Measurements from ENCODE around the gene TIMM50.

TIMM50 gene

DNA sequence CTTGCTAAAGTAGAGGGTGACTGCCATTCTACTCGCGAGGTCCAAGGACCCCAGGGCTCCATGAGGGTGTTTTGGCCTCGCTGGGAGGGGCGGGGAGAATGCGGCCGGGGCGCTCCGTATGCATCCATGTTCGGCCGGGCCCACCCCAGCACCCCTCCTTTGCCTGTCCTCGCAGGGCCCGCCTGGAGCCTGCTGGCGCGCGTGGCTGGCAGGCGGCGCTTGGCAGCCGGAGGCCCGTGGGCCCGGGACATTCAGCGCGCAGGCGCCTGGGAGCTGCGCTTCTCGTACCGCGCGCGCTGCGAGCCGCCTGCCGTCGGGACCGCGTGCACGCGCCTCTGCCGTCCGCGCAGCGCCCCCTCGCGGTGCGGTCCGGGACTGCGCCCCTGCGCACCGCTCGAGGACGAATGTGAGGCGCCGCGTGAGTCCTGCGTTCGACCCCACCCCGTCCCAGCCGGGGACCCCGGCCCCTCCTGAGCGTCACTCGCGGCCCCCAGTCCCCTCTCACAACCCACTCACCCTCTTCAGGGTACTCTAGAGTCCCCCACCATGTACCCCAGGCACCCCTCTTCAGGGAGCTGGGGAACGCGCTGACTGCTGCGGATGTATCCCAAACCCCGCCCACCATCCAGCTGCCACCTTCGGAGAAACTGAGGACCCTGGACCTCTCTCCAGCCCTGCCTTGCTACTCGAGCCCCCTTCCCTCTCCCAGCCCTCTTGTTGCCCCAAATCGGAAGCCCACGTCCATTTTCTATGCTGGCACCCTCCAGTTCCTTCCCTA, 22.2 kb downstream of the TIMM50 start:
- DNase-seq, result no peak

DNA sequence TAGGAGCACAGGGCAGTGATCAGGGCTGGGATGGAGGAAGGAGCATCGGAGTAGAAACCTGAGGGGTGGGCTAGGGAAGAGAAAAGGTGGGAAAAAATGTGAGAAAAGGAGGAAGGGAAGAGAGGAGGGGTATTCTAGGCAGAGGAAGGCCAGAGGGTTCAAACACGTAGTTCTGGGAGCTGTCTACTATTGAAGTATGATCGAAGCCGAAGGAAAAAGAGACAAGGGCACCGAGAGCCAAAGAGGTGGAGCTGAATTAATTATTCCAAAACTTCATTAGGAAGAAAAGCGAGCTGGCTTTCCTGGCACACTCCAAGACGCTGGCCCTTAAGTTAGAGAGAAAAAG, 25.9 kb downstream of the TIMM50 start:
- DNase-seq, result no peak

DNA sequence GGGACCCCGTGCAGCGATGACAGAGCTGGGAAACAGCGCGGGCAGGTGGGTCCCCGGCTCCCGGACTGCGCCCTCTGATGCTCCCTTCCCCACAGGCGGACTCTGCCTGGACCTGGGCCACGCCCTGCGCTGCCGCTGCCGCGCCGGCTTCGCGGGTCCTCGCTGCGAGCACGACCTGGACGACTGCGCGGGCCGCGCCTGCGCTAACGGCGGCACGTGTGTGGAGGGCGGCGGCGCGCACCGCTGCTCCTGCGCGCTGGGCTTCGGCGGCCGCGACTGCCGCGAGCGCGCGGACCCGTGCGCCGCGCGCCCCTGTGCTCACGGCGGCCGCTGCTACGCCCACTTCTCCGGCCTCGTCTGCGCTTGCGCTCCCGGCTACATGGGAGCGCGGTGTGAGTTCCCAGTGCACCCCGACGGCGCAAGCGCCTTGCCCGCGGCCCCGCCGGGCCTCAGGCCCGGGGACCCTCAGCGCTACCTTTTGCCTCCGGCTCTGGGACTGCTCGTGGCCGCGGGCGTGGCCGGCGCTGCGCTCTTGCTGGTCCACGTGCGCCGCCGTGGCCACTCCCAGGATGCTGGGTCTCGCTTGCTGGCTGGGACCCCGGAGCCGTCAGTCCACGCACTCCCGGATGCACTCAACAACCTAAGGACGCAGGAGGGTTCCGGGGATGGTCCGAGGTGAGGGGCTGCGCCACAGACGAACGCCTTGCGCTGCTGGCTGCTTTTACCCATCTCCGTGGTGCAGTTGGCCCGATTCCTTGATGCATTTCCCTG, 26.5 kb downstream of the TIMM50 start:
- DNase-seq, result peak; percentile 97

DNA sequence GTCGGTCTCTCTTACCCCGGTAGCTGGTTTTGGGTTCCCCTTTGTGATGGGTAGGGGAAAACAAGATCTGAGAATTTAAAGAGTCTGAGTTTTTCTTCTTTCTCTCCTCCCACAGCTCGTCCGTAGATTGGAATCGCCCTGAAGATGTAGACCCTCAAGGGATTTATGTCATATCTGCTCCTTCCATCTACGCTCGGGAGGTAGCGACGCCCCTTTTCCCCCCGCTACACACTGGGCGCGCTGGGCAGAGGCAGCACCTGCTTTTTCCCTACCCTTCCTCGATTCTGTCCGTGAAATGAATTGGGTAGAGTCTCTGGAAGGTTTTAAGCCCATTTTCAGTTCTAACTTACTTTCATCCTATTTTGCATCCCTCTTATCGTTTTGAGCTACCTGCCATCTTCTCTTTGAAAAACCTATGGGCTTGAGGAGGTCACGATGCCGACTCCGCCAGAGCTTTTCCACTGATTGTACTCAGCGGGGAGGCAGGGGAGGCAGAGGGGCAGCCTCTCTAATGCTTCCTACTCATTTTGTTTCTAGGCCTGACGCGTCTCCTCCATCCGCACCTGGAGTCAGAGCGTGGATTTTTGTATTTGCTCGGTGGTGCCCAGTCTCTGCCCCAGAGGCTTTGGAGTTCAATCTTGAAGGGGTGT, 27.2 kb downstream of the TIMM50 start:
- peak; percentile 47 for DNase-seq

DNA sequence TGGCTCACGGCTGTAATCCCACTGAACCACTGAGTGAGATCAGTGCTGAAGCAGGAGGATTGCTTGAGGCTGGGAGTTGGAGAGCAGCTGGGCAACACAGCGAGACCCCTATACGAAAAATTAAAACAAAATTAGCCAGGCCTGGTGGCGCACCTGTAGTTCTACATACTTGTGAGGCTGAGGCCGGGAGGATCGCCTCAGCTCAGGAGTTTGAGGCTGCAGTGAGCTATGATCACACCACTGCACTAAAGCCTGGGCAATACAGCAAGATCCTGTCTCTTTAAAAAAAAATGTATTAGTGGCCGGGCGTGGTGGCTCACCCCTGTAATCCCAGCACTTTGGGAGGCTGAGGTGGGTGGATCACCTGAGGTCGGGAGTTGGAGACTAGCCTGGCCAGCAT, 28.0 kb downstream of the TIMM50 start:
- no peak for DNase-seq

DNA sequence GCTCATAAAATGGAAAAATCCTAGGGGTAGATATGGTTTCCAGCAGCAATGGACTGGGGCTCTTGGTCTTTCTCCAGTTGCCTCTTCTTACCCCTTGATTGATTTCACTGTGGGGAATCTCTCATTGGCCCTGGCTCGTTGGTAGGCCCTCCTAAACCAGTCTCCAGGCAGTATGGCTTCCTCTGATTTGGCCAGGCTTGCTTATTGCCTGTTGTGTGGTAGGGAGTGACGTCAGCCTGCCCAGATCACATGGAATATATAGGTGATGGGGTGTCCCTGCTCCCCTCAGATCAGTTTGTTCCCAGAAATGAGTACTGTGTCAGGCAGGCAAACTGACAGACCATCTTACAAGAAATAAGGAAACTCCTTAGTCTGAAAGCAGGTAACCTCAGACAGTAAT, 28.6 kb downstream of the TIMM50 start:
- no peak for DNase-seq

DNA sequence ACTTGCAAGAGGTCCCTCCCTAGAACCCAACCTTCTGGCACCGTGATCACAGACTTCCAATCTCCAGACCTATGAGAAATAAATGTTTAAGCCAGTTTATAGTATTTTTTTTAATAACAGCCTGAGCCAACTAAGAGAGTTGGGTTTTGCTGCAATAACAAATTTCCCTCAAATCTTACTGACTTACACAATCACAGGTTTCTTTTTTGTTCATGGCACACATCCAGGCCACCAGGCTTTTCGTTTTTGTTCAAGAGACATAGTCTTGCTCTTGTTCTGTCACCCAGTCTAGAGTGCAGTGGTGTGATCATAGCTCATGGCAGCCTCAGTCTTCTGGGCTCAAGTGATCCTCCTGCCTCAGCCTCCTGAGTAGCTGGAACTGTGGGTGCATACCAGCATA, 32.4 kb downstream of the TIMM50 start:
- DNase-seq, result no peak

DNA sequence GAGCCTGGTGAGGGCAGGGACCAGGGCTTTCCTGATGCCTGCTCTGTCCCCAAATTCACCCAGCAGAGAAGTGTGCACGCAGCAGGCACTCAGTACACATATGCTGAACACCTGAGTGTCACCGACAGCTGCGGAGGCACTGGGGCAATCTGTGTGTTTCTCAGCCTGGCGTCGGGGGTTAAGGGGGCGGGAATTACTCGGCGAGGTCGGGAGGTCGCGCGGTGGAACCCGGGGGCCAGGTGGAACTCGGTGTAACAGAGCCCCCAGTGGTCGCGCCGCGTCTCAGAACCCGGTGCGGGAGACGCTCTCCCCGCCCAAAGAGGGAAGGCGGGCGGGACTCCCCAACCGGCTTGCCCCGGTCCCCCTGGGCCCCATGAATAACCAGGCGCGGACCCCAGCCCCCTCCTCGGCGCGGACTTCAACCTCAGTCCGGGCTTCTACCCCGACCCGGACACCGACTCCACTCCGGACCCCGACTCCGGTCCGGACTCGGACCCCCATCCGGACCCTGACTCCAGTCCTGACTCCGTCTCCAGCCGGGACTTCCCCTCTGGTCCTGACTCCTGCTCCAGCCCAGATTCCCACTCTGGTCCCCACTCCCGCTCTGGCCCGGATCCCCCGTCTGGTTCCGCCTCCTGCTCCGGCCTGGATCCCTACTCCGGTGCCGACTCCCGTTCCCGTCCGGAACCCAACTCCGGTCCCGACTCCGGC, 34.4 kb downstream of the TIMM50 start, which contains the start of gene SELENOV:
TSS of gene SELENOV (plus strand) at position 300 of the 711 bp plus-strand sequence. CDS start at position 374, 74 bp downstream.
- peak; percentile 70 for DNase-seq

DNA sequence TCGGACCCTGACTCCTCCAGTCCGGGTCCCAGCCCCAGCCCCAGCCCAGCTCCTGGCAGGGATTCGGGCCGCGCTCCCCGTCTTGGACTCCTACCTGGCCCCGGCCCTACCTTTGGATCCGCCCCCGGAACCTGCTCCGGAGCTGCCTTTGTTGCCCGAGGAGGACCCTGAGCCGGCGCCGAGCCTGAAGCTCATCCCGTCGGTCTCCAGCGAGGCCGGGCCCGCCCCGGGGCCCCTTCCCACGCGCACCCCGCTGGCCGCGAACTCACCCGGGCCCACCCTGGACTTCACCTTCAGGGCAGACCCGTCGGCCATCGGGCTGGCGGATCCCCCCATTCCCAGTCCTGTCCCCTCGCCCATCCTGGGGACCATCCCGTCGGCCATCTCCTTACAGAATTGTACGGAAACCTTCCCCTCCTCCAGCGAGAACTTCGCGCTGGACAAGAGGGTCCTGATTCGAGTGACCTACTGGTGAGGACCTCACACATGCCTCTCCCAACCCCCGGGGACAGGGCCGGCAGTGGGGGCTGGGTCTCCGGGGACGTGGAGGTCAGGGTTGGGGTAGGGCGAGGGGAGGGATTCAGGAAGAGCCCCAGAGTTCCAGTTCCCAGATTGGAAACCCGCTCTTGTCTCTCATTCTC, 35.0 kb downstream of the TIMM50 start:
- DNase-seq, result peak; percentile 70

DNA sequence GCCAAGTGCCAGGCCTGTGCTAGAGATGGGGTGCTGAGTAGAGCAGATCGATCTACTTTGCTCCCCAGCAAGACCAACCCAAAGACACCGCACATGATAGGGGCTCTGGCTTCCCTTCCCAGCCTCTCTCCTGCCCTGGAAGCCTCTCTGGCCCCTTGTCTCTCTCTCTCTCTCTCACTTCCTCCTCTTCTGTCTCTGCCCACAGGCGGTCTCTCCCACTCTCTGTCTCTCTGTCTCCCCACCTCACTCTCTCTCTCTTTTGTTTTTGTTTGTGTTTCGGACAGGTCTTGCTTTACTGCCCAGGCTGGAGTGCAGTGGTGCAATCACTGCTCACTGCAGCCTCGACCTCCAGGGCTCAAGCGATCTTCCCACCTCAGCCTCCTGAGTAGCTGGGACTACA, 35.6 kb downstream of the TIMM50 start:
- DNase-seq, result no peak

DNA sequence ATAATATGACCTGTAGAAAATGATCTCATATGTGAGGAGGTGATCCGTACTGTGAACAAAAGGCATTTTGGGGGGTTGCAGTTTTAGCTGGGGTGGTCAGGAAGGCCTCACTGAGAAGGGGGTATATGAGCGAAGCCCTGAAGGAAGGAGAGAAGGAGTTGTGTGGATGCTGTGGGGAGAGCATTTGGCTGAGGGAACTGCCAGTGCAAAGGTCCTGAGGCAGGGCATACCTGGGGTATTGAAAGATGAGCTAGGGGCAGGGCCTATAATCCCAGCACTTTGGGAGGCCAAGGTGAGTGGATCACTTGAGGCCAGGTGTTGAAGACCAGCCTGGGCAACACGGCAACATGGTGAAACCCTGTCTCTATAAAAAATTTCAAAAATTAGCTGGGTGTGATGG, 36.8 kb downstream of the TIMM50 start:
- DNase-seq, result no peak

DNA sequence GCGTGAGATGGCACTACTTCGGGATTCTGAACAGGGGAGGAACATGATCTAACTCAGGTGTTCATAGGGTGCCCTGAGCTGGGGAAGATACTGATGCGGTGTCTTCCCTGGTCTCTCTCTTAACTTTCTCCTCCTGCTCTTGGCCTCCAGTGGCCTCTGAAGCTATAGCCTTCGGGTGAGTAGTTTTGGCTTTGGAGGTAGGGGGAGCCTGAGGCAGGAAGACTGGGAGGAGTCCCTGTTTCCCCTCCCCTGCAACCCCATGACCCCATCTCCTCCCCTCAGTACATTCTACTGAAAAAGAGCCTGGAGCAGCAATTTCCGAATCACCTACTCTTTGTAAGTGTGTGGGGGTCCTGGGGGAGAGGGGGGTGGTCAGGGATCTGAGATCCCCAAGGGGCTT, 37.8 kb downstream of the TIMM50 start:
- DNase-seq, result no peak

DNA sequence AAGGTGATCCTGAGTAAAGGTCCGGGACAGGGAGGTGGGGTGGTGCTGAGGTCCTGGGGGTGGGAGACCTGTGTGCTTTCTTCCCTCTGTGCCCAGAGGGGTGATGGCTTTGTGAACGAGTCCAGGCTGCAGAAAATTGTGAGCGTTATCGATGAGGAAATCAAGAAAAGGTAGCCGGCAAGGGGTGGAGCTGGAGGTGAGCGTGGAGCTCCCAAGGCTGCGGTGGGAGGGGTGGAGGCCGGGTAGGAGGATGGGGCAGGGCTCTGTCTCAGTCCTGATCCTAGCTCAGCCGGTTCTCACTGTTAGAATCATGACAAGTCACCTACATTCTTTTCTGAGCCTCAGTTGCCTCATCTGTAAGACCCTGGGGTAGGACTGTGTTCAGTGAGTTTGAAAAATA, 38.3 kb downstream of the TIMM50 start:
- no peak for DNase-seq

DNA sequence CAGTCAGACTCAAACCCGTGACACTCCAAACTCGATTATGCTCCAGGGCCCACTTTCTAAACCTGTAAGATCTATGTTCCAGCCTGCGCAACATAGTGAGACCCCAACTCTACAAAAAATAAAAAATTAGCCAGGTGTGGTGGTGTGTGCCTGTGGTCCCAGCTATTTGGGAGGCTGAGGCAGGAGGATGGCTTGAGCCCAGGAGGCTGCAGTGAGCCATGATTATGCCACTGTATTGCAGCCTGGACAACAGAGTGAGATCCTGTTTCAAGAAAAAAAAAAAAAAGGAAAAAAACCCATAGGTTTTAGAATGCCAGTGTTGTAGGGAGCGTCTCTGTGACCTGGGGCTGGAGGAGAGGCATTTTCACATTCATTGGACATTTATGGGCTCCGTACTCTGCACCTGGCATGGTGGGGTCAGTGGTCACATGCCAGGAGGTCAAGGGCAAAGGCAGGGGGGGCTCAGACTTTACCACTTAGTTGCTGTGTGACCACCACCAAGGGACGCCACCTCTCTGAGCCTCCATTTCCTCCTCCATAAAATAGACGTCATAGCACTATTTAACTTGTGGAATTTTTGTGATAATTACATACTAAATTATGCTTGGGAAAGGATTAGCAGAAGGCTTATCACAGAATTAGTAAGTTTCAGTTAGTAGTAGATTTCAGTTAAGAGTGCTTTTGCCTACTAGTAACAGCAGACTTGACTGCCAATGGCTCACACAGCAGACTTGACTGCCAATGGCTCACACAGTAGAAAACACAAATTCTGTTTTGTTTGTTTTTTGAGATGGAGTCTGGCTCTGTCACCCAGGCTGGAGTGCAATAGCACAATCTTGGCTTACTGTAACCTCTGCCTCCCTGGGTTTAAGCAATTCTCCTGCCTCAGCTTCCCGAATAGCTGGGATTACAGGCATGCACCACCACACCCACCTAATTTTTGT, 40.2 kb downstream of the TIMM50 start:
- no peak for DNase-seq

DNA sequence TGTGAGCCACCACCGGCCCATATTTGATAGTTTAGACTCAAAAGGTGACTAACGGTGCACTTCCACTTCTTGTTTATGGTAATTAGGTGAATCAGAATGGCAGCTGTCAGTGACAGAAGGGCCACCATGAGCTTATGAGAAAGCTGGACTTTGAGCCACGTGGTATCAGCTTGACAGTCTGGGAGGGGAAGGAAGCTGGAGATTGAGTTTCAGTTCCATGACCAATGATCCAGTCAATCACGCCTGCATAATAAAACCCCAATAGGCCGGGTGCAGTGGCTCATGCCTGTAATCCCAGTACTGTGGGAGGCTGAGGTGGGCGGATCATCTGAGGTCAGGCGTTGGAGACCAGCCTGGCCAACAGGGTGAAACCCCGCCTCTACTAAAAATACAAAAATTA, 43.9 kb downstream of the TIMM50 start:
- DNase-seq, result no peak

DNA sequence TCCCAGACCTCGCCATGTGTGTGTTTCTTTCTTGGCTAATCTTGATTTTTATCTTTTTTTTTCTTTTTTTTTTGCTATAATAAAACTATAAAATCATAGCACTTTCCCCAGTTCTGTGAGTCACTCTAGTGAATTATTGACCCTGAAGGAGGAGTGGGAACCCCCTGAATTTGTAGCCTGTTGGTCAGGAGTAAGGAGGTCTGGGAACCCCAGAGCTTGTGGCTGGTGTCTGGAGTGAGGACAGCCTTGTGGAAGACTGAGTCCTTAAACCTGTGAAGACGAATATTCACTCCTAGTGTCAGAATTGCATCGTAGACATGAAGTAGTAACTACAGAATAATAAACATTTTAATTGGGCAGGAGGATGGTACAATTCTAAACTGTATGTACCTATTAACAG, 44.6 kb downstream of the TIMM50 start:
- DNase-seq, result no peak

DNA sequence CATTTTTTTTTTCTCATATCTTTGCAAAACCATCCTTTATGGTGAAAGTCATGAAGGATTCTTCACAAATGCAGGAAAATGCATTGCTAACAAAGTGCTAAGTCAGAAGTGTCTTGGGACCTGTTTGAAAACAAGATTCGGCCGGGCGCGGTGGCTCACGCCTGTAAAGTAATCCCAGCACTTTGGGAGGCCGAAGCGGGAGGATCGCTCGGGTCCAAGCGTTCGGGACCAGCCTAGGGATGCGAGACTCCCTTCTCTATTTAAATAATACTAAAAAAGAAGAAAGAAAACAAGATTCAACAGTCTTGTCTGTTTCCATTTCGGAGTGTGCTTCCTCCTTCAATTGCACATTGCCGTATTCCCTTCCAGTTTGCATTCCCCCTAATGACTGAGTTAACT, 51.2 kb downstream of the TIMM50 start:
- peak; percentile 46 for DNase-seq

DNA sequence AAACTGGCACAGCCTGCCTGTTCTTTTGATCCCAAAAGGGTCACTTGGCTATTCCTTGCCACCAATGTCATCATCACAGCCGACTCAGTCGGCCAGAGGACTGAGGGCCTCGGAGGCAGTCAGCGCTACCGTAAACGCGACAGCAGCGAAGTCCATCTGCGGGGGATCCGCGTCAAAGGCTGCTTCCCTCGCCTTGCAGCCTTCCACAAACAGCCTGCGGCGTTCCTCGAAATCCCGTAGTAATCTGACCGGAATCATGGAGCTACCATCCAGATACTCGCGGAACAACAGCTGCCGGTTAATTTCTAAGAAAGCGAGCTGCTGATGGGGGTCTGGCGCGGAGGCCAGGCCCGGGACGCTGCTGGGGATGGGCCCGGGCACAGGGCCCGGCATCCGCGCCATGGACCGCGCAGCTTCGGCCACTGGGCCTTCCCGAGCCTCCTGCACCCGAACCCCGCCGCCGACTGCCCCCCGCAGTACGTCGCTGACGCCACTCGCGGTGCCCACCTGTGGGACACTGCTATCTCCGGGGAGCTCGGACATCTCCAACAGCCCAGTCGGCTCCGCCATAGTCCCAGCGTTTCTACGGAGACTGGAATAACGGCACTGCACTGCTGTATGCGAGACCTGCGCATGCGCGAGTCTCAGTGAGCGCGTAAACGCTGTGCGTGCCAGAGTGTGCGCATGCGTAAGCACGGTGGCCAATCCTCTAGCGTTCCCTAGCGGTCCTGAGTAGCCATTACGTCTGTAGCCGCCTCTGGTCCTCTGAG, 51.8 kb downstream of the TIMM50 start, which contains the start of gene EID2B:
TSS of gene EID2B (minus strand) at position 620 of the 770 bp plus-strand sequence. CDS start at position 570, 50 bp downstream.
- peak; percentile 97 for DNase-seq

DNA sequence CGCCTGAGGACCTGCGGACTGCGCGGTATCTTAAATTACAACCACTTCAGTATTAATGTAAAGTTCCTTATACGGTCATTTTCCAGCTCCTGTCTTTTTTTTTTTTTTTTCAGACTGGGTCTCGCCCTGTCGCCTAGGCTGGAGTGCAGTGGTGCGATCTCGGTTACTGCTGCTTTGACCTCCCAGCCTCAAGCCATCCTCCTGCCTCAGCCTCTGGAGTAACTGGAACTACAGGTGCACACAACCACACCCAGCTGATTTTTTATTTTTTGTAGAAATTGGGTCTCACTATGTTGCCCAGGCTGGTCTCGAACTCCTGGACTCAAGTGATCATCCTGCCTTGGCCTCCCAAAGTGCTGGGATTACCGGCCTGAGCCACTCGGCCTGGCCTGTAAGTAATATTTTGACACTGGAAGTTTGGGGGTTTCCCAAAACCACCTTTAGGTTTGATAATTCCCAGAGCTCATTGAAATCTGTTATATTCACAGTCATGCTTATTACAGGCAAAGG, 52.4 kb downstream of the TIMM50 start:
- DNase-seq, result no peak

DNA sequence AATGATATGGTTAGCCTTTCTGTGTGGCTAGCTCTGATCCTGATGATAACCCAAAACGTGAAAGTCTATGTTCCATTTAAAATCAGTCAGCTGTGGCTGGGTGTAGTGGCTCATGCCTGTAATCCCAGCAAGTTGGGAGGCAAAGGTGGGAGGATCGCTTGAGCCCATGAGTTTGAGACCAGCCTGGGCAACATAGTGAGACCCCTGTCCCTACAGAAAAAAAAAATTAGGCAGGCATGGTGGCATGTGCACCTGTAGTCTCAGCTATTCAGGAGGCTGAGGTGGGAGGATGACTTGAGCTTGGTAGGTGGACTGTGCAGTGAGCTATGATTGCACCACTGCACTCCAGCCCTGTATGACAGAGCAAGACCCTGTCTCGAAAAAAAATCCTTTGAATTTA, 53.2 kb downstream of the TIMM50 start:
- no peak for DNase-seq

DNA sequence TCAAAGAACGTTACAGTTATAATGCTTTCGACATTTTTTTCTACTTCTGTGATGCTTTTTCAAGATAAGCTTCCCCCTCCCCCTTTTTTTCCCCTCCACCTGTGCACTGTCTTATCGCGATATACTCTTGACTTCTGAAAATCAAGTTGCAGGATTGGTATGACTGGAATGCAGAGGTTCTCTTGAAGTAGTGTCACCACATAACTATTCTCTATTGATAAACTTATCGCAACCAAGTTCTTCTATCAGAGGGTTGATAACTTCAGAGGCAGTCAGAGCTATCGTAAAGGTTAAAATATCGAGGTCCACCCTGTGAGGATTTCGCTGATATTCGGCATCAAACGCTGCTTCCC, 58.5 kb downstream of the TIMM50 start:
- no peak for DNase-seq
